ENCODE results near the gene CHST7. TPM values are rescaled to one million over a fixed set of nuclear protein-coding genes. Genes with fewer than 3 reads are reported as not detected.

CHST7 gene
- total and polyA plus RNA-seq, 2 experiments from 2014 or later: 7.6 to 27.2 TPM

DNA sequence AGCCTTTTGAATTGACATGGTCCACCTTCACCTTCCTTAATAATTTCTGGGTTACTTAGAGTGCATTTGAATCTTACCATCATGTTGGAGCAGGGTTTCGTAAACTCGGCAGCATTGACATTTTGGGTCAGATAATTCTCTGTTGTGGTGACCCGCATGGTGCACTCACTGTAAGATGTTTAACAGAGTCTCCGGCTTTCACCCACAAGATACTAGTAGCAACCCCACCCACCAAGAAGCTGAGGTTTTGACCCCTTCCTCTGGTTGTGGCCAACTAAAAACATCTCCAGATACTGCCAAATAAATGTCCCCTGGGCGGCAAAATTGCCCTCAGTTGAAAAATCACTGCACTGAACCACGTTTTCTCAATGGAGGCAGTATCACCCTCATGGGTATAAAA, 62.7 kb downstream of the CHST7 start:
- TF ChIP-seq ZNF114 (CRISPR knock-in tag; IDR thresholded peaks at IDR 0.05) (no peak), EZH2 (IDR thresholded peaks at IDR 0.05; ENCODE audit: low read depth, unreplicated experiment) (no peak)
- H3K27me3 ChIP-seq (ENCODE audit: insufficient read depth): no peaks in the 10 kb centered on the region
- no peak overlapping the region for H3K4me3 ChIP-seq
- H3K4me3 Mint-ChIP-seq: no peak overlapping the region
- H3K79me2 ChIP-seq (replicated peaks; ENCODE audit: insufficient read depth): no peaks in the 10 kb centered on the region
- H3K4me1 Mint-ChIP-seq: no peaks in the 10 kb centered on the region
- no peak overlapping the region for H2AFZ ChIP-seq
- no peak for DNase-seq (ENCODE audit: low spot score)
- H3K4me2 ChIP-seq: no peak overlapping the region
- no peak overlapping the region for H3K27ac Mint-ChIP-seq
- H3K36me3 Mint-ChIP-seq (ENCODE audit: low read depth): peaks cover 9% of the 10 kb centered on the region
- H4K20me1 ChIP-seq (replicated peaks; ENCODE audit: insufficient read depth): no peaks in the 10 kb centered on the region
- no peak overlapping the region for H3K27ac ChIP-seq (ENCODE audit: low read depth)
- no peaks in the 10 kb centered on the region for H3K36me3 ChIP-seq (ENCODE audit: insufficient read depth)
- no peaks in the 10 kb centered on the region for H3K9me2 ChIP-seq (ENCODE audit: insufficient read depth)
- ATAC-seq: no peak
- H3K4me1 ChIP-seq (ENCODE audit: insufficient read depth): no peaks in the 10 kb centered on the region
- peaks cover 6% of the 10 kb centered on the region for H3K27me3 Mint-ChIP-seq (ENCODE audit: insufficient read depth, low read depth, poor library complexity)
- H3F3A ChIP-seq (replicated peaks; ENCODE audit: low read depth): no peaks in the 10 kb centered on the region
- no peaks in the 10 kb centered on the region for H3K9me3 Mint-ChIP-seq

DNA sequence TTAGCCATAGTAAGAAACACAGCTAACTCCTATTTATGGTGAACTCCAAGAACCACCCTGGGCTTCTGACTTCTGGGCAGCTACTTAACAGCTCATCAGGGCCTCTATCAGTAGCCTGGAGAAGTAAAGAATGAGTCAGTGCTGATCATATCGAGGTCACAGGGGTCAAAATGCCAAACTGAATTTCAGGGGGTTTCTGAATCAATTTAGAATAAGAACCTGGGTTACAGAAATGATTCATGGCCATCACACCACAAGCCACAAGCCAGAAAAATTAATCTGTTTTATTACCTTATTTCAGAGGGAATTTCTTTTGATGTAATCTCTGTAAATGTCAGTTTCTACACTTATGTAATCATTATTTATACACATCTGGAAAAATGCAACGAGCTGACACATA, 64.4 kb downstream of the CHST7 start:
- Histone ChIP-seq H2AFZ (no peak overlapping the region), H3K9me2 (ENCODE audit: insufficient read depth) (no peaks in the 10 kb centered on the region), H3K27me3 (ENCODE audit: insufficient read depth) (no peaks in the 10 kb centered on the region), H3K79me2 (replicated peaks; ENCODE audit: insufficient read depth) (no peaks in the 10 kb centered on the region), H3K4me3 (no peak overlapping the region), H4K20me1 (replicated peaks; ENCODE audit: insufficient read depth) (no peaks in the 10 kb centered on the region), H3K27ac (ENCODE audit: low read depth) (no peak overlapping the region), H3K4me1 (ENCODE audit: insufficient read depth) (no peaks in the 10 kb centered on the region), H3F3A (replicated peaks; ENCODE audit: low read depth) (no peaks in the 10 kb centered on the region), H3K4me2 (no peak overlapping the region), H3K36me3 (ENCODE audit: insufficient read depth) (no peaks in the 10 kb centered on the region)
- DNase-seq (ENCODE audit: low spot score): no peak
- Mint-ChIP-seq H3K27ac (no peak overlapping the region), H3K4me1 (no peaks in the 10 kb centered on the region), H3K4me3 (no peak overlapping the region), H3K9me3 (no peaks in the 10 kb centered on the region), H3K36me3 (ENCODE audit: low read depth) (peaks cover 7% of the 10 kb centered on the region; the same call in 2 of the 3 replicates), H3K27me3 (ENCODE audit: insufficient read depth, low read depth, poor library complexity) (peaks cover 3% of the 10 kb centered on the region)
- ATAC-seq: no peak
- TF ChIP-seq NANOG (IDR thresholded peaks at IDR 0.05; ENCODE audit: borderline replicate concordance) (no peak), CREB1 (CRISPR knock-in tag; IDR thresholded peaks at IDR 0.05; ENCODE audit: low read depth) (no peak), STAT1 (IDR thresholded peaks at IDR 0.05; ENCODE audit: unreplicated experiment) (no peak), POLR2AphosphoS5 (IDR thresholded peaks at IDR 0.05; ENCODE audit: low read depth) (no peak), ZNF331 (CRISPR knock-in tag; IDR thresholded peaks at IDR 0.05; ENCODE audit: low read depth) (no peak), JUNB (IDR thresholded peaks at IDR 0.05; ENCODE audit: unreplicated experiment) (no peak)
- TF ChIP-seq, protein P1, sequence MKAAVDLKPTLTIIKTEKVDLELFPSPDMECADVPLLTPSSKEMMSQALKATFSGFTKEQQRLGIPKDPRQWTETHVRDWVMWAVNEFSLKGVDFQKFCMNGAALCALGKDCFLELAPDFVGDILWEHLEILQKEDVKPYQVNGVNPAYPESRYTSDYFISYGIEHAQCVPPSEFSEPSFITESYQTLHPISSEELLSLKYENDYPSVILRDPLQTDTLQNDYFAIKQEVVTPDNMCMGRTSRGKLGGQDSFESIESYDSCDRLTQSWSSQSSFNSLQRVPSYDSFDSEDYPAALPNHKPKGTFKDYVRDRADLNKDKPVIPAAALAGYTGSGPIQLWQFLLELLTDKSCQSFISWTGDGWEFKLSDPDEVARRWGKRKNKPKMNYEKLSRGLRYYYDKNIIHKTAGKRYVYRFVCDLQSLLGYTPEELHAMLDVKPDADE (IDR thresholded peaks at IDR 0.05): no peak
- TF ChIP-seq, protein P2, sequence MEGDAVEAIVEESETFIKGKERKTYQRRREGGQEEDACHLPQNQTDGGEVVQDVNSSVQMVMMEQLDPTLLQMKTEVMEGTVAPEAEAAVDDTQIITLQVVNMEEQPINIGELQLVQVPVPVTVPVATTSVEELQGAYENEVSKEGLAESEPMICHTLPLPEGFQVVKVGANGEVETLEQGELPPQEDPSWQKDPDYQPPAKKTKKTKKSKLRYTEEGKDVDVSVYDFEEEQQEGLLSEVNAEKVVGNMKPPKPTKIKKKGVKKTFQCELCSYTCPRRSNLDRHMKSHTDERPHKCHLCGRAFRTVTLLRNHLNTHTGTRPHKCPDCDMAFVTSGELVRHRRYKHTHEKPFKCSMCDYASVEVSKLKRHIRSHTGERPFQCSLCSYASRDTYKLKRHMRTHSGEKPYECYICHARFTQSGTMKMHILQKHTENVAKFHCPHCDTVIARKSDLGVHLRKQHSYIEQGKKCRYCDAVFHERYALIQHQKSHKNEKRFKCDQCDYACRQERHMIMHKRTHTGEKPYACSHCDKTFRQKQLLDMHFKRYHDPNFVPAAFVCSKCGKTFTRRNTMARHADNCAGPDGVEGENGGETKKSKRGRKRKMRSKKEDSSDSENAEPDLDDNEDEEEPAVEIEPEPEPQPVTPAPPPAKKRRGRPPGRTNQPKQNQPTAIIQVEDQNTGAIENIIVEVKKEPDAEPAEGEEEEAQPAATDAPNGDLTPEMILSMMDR (conservative IDR thresholded peaks at IDR 0.05; ENCODE audit: low read depth in 2 of 2): no peak
- TF ChIP-seq, protein P3, sequence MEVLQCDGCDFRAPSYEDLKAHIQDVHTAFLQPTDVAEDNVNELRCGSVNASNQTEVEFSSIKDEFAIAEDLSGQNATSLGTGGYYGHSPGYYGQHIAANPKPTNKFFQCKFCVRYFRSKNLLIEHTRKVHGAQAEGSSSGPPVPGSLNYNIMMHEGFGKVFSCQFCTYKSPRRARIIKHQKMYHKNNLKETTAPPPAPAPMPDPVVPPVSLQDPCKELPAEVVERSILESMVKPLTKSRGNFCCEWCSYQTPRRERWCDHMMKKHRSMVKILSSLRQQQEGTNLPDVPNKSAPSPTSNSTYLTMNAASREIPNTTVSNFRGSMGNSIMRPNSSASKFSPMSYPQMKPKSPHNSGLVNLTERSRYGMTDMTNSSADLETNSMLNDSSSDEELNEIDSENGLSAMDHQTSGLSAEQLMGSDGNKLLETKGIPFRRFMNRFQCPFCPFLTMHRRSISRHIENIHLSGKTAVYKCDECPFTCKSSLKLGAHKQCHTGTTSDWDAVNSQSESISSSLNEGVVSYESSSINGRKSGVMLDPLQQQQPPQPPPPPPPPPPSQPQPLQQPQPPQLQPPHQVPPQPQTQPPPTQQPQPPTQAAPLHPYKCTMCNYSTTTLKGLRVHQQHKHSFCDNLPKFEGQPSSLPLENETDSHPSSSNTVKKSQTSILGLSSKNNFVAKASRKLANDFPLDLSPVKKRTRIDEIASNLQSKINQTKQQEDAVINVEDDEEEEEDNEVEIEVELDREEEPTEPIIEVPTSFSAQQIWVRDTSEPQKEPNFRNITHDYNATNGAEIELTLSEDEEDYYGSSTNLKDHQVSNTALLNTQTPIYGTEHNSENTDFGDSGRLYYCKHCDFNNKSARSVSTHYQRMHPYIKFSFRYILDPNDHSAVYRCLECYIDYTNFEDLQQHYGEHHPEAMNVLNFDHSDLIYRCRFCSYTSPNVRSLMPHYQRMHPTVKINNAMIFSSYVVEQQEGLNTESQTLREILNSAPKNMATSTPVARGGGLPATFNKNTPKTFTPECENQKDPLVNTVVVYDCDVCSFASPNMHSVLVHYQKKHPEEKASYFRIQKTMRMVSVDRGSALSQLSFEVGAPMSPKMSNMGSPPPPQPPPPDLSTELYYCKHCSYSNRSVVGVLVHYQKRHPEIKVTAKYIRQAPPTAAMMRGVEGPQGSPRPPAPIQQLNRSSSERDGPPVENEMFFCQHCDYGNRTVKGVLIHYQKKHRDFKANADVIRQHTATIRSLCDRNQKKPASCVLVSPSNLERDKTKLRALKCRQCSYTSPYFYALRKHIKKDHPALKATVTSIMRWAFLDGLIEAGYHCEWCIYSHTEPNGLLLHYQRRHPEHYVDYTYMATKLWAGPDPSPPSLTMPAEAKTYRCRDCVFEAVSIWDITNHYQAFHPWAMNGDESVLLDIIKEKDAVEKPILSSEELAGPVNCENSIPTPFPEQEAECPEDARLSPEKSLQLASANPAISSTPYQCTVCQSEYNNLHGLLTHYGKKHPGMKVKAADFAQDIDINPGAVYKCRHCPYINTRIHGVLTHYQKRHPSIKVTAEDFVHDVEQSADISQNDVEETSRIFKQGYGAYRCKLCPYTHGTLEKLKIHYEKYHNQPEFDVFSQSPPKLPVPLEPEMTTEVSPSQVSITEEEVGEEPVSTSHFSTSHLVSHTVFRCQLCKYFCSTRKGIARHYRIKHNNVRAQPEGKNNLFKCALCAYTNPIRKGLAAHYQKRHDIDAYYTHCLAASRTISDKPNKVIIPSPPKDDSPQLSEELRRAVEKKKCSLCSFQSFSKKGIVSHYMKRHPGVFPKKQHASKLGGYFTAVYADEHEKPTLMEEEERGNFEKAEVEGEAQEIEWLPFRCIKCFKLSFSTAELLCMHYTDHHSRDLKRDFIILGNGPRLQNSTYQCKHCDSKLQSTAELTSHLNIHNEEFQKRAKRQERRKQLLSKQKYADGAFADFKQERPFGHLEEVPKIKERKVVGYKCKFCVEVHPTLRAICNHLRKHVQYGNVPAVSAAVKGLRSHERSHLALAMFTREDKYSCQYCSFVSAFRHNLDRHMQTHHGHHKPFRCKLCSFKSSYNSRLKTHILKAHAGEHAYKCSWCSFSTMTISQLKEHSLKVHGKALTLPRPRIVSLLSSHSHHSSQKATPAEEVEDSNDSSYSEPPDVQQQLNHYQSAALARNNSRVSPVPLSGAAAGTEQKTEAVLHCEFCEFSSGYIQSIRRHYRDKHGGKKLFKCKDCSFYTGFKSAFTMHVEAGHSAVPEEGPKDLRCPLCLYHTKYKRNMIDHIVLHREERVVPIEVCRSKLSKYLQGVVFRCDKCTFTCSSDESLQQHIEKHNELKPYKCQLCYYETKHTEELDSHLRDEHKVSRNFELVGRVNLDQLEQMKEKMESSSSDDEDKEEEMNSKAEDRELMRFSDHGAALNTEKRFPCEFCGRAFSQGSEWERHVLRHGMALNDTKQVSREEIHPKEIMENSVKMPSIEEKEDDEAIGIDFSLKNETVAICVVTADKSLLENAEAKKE (CRISPR knock-in tag; IDR thresholded peaks at IDR 0.05): no peak
